ENCODE results near the gene VPS13D. TPM values are rescaled to one million over a fixed set of nuclear protein-coding genes. Genes with fewer than 3 reads are reported as not detected.

Gene VPS13D
- total and polyA plus RNA-seq, 10 of the 15 experiments (the other 5 are each of a cell fraction or from before 2014, with no cell fraction given): 1.4 to 16.9 (median 8.5) TPM

DNA sequence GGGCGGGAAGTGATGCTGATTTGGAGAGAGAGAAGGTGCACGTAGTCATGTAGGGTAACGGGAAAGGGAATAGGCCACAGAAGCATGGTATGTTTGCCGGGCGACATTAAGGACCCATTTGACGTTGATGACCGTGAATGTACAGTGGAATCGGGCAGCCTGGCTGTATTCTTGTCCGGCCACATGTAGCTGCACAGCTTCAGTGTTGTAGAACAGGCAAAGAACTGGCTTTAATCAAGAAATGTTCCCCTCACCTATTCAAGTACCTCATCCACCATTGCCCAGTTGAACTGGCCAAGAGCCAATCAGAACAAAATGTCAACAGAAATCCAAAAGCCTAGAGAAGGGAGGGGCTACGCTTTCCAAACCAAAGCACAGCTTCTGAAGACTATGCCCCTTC is 283.4 kb downstream of the VPS13D start:
- Histone ChIP-seq H3K79me2 (ENCODE audit: control insufficient read depth, insufficient read depth, low read length) (no peaks in the 10 kb centered on the region), H3K27ac (ENCODE audit: control insufficient read depth, insufficient read depth) (no peak overlapping the region), H4K20me1 (ENCODE audit: control insufficient read depth, insufficient read depth) (peaks cover 2% of the 10 kb centered on the region; the same call in 1 of the 2 replicates), H3K4me3 (no peak overlapping the region), H3K36me3 (ENCODE audit: control insufficient read depth in 2 of 2, insufficient read depth in 2 of 2, low read length in 1 of 2) (no peaks in the 10 kb centered on the region; a peak in 1 of 4 replicates), H3K9me3 (replicated peaks; ENCODE audit: control insufficient read depth, insufficient read depth, low read length) (no peaks in the 10 kb centered on the region), H3K4me1 (ENCODE audit: control insufficient read depth, insufficient read depth, low read length) (no peaks in the 10 kb centered on the region), H3K9ac (ENCODE audit: control insufficient read depth, insufficient read depth, low read length) (no peak overlapping the region), H2AFZ (ENCODE audit: control insufficient read depth, low read depth, low read length) (no peak overlapping the region), H3K4me2 (ENCODE audit: control insufficient read depth, insufficient read depth) (no peak overlapping the region), H3K27me3 (replicated peaks in 1 of 2; ENCODE audit: control insufficient read depth in 2 of 2, insufficient read depth in 2 of 2, low read length in 1 of 2) (no peaks in the 10 kb centered on the region)
- WGBS (ENCODE audit: insufficient coverage, insufficient replicate concordance, low lambda C conversion rate, missing lambda C conversion rate): 93% methylated on average over 10 of the region's 10 CpGs
- CTCF ChIA-PET: no interaction called here
- FAIRE-seq: no peak
- intact Hi-C loops (cut with micrococcal nuclease; ENCODE audit: unreplicated experiment): no loop called here
- in situ Hi-C loops (cut with MboI): no loop called here
- POLR2A ChIA-PET: no interaction called here
- no peak for ATAC-seq
- no peak for DNase-seq (ENCODE audit: low read depth, low spot score)
- RAD21 ChIA-PET (ENCODE audit: unreplicated experiment): no interaction called here
- TF ChIP-seq NFIC (IDR thresholded peaks at IDR 0.05; ENCODE audit: low read depth, low read length) (no peak), IKZF2 (IDR thresholded peaks at IDR 0.05) (no peak), POLR2A (IDR thresholded peaks at IDR 0.05; ENCODE audit: low read depth, low read length) (no peak), IRF5 (IDR thresholded peaks at IDR 0.05; ENCODE audit: borderline replicate concordance) (no peak), SKIL (IDR thresholded peaks at IDR 0.05; ENCODE audit: low read depth, poor library complexity, severe bottlenecking) (no peak), YY1 (IDR thresholded peaks at IDR 0.05; ENCODE audit: low read depth, low read length) (no peak)
- BruUV-seq (replicated peaks): no TSS peak
- SMC1A ChIA-PET (ENCODE audit: uncharacterized antibody, unreplicated experiment): no interaction called here
